GM13977 (cell line): ENCODE measurements around the gene NCAPD3.

Experiments
- DNase-seq: peaks from one replicate; pipeline ENCODE4 v3.0.0; 2012; ENCODE audit warnings: low spot score
- in situ Hi-C: fragments of 300-500 bp; cut with MboI; formaldehyde crosslinking; loops from one replicate; pipeline ENCODE4 v1.12.0; 2022; ENCODE audit warnings: low sequenced_read_pairs, low pct_unique_long_range_greater_than_20kb, mixed read lengths, inconsistent platforms; ENCODE audit not compliant: unreplicated experiment
- TF ChIP-seq, protein P1 (sequence below): IDR thresholded peaks from 2 replicates; pipeline ENCODE4 v1.5.1; 2012; ENCODE audit warnings: mild to moderate bottlenecking, control low read depth; ENCODE audit not compliant: insufficient read depth; ENCODE audit errors: extremely low read depth, missing control alignments

Gene NCAPD3

DNA sequence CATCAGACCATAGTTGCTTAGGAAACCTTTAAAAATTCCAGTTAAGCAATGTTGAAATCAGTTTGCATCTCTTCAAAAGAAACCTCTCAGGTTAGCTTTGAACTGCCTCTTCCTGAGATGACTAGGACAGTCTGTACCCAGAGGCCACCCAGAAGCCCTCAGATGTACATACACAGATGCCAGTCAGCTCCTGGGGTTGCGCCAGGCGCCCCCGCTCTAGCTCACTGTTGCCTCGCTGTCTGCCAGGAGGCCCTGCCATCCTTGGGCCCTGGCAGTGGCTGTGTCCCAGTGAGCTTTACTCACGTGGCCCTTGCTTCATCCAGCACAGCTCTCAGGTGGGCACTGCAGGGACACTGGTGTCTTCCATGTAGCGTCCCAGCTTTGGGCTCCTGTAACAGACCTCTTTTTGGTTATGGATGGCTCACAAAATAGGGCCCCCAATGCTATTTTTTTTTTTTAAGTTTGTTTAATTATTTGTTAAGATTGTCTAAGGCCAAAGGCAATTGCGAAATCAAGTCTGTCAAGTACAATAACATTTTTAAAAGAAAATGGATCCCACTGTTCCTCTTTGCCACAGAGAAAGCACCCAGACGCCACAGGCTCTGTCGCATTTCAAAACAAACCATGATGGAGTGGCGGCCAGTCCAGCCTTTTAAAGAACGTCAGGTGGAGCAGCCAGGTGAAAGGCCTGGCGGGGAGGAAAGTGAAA lies 73.4 kb downstream of the NCAPD3 start:
- TF ChIP-seq, protein P1, sequence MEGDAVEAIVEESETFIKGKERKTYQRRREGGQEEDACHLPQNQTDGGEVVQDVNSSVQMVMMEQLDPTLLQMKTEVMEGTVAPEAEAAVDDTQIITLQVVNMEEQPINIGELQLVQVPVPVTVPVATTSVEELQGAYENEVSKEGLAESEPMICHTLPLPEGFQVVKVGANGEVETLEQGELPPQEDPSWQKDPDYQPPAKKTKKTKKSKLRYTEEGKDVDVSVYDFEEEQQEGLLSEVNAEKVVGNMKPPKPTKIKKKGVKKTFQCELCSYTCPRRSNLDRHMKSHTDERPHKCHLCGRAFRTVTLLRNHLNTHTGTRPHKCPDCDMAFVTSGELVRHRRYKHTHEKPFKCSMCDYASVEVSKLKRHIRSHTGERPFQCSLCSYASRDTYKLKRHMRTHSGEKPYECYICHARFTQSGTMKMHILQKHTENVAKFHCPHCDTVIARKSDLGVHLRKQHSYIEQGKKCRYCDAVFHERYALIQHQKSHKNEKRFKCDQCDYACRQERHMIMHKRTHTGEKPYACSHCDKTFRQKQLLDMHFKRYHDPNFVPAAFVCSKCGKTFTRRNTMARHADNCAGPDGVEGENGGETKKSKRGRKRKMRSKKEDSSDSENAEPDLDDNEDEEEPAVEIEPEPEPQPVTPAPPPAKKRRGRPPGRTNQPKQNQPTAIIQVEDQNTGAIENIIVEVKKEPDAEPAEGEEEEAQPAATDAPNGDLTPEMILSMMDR: no peak
- DNase-seq: no peak
- in situ Hi-C loops: no loop called here

DNA sequence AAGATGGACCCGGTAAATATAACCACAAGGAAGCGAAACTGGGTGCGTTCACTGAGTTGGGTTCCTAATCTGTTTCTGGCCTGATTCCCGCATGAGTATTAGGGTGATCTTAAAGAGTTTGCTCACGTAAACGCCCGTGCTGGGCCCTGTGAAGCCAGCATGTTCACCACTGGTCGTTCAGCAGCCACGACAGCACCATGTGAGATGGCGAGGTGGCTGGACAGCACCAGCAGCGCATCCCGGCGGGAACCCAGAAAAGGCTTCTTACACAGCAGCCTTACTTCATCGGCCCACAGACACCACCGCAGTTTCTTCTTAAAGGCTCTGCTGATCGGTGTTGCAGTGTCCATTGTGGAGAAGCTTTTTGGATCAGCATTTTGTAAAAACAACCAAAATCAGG lies 74.4 kb downstream of the NCAPD3 start:
- in situ Hi-C loops: no loop called here

DNA sequence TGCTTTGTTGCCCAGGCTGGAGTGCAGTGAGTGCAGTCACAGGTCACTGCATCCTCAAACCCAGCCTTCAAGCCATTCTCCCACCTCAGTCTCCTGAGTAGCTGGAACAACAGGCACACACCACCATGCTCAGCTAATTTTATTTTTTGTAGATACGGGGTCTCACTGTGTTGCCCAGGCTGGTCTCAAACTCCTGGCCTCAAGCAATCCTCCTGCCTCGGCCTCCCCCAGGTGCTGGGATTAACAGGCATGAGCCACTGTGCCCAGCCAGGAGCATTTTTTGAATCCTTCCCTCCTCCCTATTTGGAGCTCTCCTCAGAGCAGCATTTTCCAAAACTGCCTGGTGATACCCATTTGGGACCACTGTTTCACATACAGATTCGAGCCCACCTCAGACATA lies 77.2 kb downstream of the NCAPD3 start:
- DNase-seq: no peak
- TF ChIP-seq, protein P1: no peak
- in situ Hi-C loops: no loop called here

More for the DNA sequence above, 74.4 kb downstream of the NCAPD3 start:
- TF ChIP-seq, protein P1: no peak
- no peak for DNase-seq

DNA sequence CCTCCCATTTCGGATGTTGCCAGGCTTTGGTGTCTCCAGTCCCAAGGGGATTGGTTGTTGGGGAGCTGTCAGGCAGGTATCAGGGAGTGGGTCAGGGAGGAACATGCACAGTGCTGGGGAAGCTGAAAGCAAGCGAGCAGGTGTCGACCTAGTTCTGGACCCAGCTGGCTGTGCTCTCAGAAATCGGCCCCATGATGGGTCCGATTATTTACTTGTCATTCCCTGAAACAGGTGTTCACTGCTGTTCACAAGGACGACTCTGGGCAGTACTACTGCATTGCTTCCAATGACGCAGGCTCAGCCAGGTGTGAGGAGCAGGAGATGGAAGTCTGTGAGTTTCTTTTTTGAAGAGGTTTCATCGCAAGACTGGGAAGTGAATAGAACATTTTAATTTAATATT lies 78.1 kb downstream of the NCAPD3 start:
- in situ Hi-C loops: no loop called here
- no peak for DNase-seq
- TF ChIP-seq, protein P1: no peak

DNA sequence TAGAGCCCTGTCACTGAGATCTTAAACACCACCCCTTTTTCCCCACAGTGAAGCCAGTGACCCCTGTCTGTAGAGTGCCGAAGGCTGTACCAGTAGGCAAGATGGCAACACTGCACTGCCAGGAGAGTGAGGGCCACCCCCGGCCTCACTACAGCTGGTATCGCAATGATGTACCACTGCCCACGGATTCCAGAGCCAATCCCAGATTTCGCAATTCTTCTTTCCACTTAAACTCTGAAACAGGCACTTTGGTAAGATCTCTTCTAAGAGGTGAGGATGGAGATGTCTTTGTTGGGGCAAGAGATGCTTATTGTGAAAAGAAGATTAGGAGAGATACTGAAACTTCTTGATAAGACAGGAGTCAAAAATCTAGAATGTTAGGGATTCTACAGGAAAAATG lies 79.0 kb downstream of the NCAPD3 start:
- no peak for DNase-seq
- in situ Hi-C loops: no loop called here
- TF ChIP-seq, protein P1: no peak

DNA sequence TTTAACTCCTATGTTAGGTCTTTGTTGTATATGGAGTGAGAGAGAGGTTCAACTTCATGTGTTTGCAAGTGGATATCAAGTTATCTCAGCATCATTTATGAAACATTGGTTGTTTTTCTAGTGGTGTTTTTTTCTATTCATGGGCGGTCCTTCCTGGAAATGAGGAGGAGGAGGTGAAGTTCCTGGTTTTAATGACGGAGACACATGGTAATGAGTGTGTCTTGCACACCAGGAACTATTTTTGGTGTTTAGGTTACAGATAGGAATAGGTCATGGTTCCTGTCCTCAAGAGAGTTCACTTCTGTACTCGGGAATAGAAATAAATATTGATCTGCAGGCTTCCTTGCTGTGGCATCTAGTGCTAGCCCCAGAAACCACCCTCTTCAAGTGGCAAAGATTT lies 80.0 kb downstream of the NCAPD3 start:
- in situ Hi-C loops: no loop called here
- TF ChIP-seq, protein P1: no peak
- no peak for DNase-seq

DNA sequence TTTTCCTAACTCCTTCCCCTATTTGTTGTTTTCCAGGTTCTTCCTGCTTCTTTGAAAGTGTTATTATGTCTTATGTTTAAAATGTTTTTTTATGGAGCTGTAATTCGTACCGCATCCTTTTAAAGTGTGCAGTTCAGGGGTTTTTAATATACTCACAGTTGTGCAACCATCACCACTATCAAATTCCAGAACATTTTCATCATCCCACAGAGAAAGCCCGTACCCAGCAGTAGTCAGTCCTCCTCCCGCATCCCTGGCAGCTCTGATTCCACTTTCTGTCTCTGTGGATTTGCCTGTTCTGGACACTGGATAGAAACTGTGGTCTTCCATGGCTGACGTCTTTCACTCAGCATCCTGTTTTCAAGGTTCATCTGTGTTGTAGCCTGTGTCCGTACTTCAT lies 81.2 kb downstream of the NCAPD3 start:
- TF ChIP-seq, protein P1: no peak
- DNase-seq: no peak
- in situ Hi-C loops: no loop called here
